T47D (cell line): Measurements from ENCODE around the gene MEGF9.

ENCODE experiments used
- DNase-seq, 2 experiments: peaks; one replicate each; pipeline versions ENCODE4 v3.0.0 to v3.0.0-alpha.2; 2011 to 2012; ENCODE audit warnings: low read depth in 1 of 2, low spot score in 1 of 2
- JUND ChIP-seq: IDR thresholded peaks from 2 replicates; pipeline ENCODE4 v1.6.1; 2012; ENCODE audit warnings: low read depth
- in situ Hi-C: cut with HindIII; loops from 2 replicates; pipeline ENCODE4 v1.10.0; 2016; ENCODE audit warnings: low sequenced_read_pairs, low pct_unique_long_range_greater_than_20kb

Gene MEGF9

DNA sequence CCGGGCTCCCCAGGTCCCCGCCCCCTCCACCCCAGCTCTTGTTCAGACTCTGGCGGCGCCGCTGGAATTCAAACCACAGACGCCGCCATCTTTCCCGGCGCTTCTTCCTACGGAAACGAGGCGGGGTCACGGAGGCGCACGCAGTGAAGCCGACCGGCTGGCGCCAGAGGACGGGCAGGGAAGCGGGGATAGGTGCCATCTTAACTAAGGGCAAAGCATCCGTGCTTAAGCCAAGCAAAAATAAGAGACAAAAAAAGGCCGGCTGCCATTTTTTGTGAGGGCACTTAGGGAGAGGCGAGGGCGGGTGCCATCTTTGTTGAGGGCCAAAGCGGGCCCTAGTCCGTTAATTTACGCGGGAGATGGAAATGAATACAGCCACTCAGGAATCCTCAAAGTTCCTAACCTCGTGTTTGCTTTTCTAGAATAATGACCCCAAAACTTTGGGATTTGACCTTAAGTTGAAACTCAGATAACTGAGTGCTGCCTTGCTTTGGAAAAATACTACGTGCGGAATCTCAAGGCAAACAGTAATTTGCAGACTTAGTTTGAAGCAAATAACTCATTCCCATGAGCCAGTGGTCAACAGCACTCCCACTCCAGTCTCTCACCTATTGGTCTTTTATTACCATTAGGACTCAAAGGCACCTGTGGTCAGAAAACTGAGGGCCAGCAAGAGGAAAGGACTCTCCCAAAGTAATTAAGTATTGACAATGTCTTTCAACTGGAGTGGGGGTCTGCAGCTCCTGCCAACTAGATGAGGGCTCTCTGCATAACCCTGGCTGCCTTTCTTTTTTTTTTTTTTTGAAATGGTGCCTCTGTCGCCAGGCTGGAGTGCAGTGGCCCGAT is 134.0 kb downstream of the MEGF9 start, which contains the start of gene CDK5RAP2:
TSS of gene CDK5RAP2 (minus strand) at position 117 of the 846 bp plus-strand sequence. CDS start 189 bp downstream, outside the sequence.
- DNase-seq = peak; percentile 80 to 99
- TF ChIP-seq JUND = no peak
- in situ Hi-C loops = no loop called here

DNA sequence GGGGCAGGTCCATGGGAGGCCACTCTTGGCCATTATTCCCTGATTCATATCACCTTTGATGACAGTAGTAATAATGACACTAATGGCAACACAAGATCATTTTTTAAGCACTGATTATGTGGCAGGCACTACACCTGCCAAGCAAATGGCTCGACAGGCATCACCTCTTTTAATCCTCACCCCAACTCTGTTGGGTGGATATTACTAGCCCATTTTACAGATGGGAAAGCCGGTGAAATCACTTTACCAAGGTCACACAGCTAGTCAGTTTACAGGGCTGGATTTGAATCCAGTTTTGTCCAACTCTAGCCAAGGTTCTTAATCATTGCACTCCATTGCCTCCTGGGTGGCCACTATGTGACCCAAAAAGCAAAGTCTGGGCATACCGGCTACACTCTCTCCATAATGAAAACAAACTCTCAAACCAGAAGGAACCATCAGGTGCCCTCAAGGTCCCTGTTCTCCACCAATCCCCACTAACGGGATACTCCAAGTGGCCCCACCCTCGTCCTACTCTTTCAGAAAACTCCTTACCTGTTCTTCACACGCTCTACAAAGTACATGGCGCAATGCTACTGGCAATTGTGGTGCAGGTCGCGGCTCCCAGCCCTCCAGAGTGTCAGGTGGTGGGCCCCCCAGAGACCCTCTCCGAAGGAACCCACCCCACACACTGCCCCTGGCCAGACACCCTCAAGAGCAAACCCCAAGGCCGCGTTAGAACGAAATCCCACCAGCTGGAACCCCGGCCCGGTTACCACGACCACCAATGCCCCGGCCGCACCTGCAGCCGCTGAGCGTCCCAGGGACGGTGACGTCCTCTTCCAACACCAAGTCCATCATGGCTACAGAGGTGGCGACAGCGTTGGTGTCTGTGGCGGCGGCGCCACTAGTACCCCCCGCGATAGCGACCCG is 134.9 kb downstream of the MEGF9 start:
- in situ Hi-C loops = no loop called here
- TF ChIP-seq JUND = no peak
- peak; percentile 50 to 69 for DNase-seq

DNA sequence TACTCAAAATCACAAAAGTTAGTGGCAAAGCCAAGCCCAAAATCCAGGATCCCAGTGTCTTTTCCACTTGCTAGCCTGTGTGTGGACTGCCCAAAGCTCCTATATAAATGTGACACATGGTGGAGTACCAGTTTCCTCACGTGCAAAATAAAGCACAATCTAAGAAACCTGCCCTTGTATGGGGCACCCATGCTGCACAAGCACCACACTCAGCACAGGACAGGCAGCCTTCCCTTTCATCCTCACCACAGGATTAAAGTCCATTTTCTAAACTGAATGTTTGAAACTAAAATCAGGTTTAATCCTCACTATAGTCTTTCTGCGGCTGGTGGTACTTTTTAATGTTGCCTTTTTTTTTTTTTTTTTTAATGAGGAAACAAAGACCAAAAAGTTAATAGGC is 139.8 kb downstream of the MEGF9 start:
- no peak for TF ChIP-seq JUND
- DNase-seq = no peak
- in situ Hi-C loops = no loop called here

DNA sequence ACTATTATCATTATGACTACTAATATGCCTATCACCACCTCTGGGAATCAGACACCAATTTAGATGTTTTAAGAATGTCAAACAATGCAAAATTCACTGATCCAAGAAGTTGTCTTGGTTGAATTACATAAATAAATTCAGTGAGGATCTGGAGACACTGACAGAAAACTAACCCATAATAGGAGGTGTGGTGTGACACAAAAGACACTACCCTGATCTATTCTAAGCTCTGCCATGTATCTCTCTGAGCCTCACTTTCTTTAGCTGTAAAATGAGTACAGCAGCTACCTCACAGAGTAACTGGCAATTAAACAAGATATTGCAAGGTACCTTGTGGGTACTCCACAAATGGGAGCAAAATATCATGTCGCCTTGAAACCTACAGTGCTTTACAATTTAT is 141.8 kb downstream of the MEGF9 start:
- in situ Hi-C loops = no loop called here
- no peak for TF ChIP-seq JUND
- DNase-seq = no peak

DNA sequence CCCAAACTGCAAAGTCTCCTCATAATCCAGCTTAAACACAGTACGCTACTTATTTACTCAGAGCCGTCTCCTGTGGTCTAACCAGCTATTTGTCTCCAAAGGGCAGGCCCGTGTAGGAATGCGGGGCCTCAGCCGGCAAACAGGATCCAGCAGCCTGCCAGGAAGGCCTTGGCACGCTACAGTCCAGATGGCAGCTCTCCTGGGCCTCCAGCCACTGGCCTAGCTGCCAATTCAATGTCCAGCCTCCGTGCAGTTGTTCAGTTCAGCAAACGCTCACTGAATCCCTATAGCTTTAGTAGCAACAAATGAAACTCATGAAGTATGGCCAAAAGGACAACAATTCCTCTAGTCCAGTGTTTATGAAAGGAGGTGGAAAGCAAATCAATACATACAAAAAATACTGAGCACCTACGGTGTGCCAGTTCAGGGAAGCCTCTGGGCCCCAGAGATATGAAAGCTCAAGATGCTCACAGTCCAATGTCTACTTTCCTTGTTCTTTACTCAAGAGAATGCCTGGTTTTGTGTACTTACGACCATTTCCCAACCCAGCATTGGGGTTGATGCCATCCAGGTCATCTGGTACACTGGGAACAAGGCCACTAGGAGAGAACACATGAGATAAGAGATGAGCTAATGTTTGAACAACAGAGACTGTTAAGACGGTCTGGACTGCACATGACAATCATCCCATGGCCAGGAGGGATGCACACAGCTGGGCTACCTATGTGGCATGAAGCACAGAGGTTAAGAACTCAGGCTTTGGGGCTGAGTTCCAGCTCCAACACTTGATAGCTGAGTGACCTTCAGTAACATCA is 142.6 kb downstream of the MEGF9 start:
- in situ Hi-C loops = no loop called here
- DNase-seq = peak; percentile 67 to 97
- TF ChIP-seq JUND = peak; percentile 38

DNA sequence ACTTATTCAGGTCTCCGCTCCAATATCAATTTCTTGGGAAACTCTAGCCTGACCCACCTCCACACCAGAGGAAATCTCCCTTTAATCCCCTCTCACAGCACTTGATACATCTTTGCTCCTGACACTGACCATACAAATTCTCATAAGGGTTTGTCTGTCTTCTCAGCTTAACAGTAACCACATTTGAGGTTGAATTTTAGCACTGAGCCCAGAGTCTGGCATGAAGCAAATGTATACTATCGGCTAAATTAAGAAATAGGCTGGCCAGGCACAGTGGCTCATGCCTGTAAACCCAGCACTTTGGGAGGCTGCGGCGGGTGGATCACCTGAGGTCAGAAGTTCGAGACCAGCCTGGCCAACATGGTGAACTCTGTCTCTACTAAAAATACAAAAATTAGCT is 144.0 kb downstream of the MEGF9 start:
- no peak for TF ChIP-seq JUND
- in situ Hi-C loops = no loop called here
- no peak for DNase-seq

DNA sequence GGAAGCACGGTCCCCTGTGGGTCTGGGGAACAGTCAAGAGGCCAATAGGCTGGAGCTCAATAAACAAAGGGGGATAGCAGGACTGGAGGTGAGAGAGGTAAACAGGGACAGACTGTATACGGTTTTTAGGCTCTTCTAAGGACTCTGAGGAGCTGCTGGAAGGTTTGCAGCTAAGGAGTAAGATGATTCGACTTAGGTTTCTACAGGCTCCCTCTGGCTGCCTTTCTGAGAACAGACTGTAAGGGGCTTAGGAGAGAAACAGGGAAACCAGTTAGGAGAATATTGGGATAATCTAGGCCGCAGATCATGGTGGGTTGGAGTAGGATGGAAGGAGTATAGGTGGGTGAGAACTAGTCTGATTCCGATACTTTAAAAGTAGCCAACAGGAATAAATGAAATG is 144.7 kb downstream of the MEGF9 start:
- DNase-seq = peak in 1 of 2 experiments; percentile 62
- in situ Hi-C loops = no loop called here
- no peak for TF ChIP-seq JUND

DNA sequence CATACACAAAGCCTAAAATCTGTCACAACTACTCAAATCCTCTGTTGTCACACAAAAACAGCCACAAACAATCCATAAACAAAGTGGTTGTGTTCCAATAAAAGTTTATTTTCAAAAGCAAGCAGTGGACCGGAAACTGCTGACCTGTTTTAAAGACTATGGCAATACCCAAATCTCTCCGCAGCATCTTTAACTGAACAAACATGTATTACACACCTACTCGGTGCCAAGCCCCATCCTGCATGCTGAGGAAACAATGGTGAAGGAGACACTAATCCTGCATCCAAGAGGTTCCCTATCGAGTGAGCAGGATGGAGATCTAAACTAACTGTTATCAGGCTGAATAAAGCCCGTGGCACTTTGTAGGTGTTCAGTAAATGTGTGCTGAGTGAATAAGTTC is 145.5 kb downstream of the MEGF9 start:
- peak; percentile 78 for TF ChIP-seq JUND
- in situ Hi-C loops = no loop called here
- DNase-seq = peak in 1 of 2 experiments; percentile 83

DNA sequence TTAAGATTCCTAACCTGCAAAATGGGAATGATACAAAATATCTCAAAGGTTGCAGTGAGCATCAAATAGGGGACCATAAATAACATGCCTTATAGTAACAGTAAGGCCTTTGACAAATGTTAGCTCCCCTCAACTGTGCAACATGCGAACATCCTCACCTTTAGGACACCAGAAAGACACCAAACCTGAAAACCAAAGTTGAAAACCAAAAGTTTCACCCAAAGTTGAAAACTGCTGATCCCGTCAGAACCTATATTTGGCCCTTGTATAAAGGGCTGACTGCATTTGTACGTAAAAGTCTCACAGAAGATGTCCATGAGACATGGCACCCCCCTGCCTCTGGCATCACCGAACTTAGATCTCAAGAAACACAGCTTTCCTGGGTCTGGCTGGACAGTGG is 146.4 kb downstream of the MEGF9 start:
- DNase-seq = no peak
- in situ Hi-C loops = no loop called here
- TF ChIP-seq JUND = no peak

DNA sequence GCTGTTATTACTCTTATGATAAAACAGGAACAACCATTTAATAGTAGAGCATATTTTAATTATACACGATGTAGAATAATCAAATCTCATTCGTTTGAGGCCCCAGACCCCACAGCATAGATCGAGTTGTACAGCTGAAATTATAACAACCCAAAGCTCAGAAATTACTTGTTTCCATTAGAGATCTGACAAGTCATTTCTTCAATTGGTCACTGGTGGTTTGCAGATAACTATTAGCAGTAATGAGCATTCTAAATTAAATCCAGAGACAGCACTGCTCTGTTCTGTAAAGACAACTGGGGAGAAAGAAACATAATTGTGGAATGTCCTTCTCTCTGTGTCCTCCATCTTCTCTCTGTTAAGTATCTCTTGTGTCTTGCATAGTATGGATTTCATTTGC is 147.2 kb downstream of the MEGF9 start:
- in situ Hi-C loops = no loop called here
- DNase-seq = no peak
- no peak for TF ChIP-seq JUND

DNA sequence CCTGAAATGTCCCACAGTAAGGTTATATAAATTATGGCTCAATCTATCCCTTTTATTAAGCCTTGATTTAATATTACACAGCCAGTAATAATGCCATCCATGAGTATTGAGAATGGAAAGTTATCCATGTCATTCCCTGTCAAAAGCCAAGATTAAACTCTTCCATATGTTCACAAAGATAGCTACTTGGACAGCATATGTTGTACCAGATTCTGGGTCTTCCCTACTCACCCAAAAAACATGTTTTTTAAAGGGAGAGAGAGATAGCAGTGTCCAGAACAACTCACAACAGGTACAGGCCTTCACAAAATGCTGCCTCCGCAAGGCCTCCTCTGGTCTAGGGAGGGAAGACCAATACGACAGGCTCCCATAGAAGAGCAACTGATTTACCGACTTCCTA is 149.7 kb downstream of the MEGF9 start:
- no peak for TF ChIP-seq JUND
- in situ Hi-C loops = no loop called here
- no peak for DNase-seq

DNA sequence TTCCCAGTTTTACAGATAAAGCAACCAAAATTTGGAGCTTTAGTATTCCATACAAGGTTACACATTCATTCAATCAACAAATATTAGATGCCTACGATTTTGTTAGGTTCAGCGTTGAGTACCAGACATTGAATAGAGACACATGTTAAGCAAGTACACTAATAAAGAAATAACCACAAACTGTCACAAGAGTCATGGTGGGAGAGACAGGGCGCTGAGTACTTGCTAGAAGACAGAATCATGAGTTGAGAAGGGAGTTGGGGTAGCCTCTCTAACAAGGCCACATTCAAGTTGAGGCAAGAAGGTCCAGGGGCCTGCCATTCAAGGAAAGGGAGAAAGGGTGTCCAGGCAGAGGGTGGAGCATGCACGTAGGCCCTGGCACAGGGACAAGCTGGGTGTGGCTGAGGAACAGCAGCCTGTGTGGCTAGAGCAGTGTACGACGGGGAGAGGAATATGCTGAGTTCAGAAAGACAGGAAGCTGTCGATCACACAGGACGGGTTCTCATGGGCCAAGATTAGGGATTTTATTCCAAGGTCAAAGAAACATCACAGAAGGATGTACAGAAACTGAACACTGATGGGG is 151.3 kb downstream of the MEGF9 start:
- in situ Hi-C loops = no loop called here
- DNase-seq = peak; percentile 21 to 69
- TF ChIP-seq JUND = no peak
